Hindlimb muscle (tissue), 1 donor: Measurements from ENCODE around the gene OR6T1. TPM values are rescaled to one million over a fixed set of nuclear protein-coding genes. Genes with fewer than 3 reads are reported as not detected.

Source experiments
- DNase-seq: peaks from one replicate; pipeline ENCODE4 v3.0.0-alpha.2; 2013
- polyA plus RNA-seq: library from polyadenylated mRNA; unstranded; fragments of 120-200 nt; gene quantifications from one replicate; pipeline ENCODE4 v1.2.1, GENCODE V29; 2013; ENCODE audit not compliant: insufficient read length

The OR6T1 gene, protein sequence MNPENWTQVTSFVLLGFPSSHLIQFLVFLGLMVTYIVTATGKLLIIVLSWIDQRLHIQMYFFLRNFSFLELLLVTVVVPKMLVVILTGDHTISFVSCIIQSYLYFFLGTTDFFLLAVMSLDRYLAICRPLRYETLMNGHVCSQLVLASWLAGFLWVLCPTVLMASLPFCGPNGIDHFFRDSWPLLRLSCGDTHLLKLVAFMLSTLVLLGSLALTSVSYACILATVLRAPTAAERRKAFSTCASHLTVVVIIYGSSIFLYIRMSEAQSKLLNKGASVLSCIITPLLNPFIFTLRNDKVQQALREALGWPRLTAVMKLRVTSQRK
- polyA plus RNA-seq = not detected

GRCh38 chr11:123943738-123944137, at the start of gene OR6T1:
Gene OR6T1, minus strand, starts transcription at chr11:123943838. Its CDS starts 0 bp downstream, at chr11:123943838.
- DNase-seq = no peak

DNA sequence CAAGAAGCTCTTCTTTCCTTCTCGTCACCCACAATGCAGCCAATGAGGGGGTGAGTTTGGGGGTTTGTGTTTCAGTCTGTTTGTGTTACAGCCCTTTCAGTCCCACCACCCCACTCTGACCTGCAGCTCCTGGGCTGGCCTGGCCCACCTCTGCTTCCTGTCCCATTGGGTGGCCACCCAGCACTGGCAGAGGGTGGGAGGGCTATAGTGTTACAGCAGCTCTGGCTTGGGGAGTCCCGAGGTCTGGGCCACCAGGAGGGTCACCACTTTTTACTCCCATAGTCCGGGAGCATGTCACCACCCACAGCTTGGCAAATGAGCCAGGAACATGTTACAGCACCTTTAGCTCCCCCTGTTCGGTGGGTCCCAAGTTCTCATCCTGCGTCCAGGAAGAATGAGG, 35.7 kb upstream of the OR6T1 start:
- no peak for DNase-seq

- DNase-seq = no peak
Measured at GRCh38 chr11:123977731-123978347, 34.2 kb upstream of the OR6T1 start, which contains the start of gene OR10S1. Gene OR10S1, minus strand, starts transcription at chr11:123977781. Its CDS starts 117 bp downstream, at chr11:123977664.

- no peak for DNase-seq
Measured at GRCh38 chr11:123976770-123977560, 33.3 kb upstream of the OR6T1 start.

- DNase-seq = no peak
Measured at GRCh38 chr11:123973816-123974215, 30.2 kb upstream of the OR6T1 start.

DNA sequence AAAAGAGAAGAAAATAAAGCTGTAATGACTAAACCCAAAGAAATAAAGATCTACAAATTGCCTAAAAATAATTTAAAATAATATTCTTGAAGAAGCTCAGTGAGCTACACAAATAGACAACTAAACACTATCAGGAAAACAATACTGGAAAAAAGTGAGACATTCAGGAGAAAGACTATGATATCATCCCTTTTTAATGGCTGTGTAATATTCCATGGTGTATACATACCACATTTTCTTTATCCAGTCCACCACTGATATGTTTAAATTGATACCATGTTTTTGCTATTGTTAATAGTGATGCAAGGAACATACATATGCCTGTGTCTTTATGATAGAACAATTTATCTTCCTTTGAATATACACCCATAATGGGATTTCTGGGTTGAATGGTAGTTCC, 13.1 kb upstream of the OR6T1 start:
- DNase-seq = no peak

- no peak for DNase-seq
Measured at GRCh38 chr11:123945132-123945531, 1.5 kb upstream of the OR6T1 start.

- DNase-seq = no peak
Measured at GRCh38 chr11:123942413-123942812, 1.2 kb downstream of the OR6T1 start.

DNA sequence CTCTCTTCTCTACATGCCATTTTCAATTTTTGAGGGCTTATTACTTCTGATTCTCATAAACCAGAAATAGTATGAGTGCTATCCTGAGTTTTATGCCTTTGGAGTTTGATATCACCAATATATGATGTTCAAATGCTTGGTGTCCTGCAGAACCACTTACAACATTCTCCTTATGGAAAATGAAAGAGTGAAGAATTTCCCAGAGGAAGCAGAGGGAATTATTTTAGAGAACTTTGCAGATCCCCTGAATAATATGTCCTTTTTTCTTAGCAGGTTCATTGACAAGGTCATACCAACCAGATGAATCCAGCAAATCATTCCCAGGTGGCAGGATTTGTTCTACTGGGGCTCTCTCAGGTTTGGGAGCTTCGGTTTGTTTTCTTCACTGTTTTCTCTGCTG, 4.3 kb downstream of the OR6T1 start, which contains the start of gene OR4D5:
OR4D5 (plus strand) TSS at position 301 of the 400 bp plus-strand sequence; CDS start at position 301, 0 bp downstream.
- DNase-seq = no peak

DNA sequence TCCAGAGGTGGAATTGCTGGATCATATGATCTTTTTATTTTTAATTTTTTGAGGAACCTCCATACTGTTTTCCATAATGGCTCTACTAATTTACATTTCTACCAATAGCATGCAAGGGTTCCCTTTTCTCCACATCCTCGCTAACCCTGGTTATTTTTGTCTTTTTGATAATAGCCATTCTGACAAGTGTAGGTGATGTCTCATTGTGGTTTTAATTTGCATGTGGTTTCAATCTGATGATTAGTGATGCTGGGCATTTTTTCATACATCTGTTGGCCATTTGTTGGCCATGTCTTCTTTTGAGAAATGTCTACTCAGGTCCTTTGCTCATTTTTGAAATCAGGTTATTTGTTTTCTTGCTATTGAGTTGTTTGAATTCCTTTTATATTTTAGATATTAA, 19.6 kb downstream of the OR6T1 start:
- DNase-seq = no peak

- no peak for DNase-seq
Measured at GRCh38 chr11:123920943-123921342, 22.7 kb downstream of the OR6T1 start.

- no peak for DNase-seq
Measured at GRCh38 chr11:123905826-123906225, 37.8 kb downstream of the OR6T1 start.

DNA sequence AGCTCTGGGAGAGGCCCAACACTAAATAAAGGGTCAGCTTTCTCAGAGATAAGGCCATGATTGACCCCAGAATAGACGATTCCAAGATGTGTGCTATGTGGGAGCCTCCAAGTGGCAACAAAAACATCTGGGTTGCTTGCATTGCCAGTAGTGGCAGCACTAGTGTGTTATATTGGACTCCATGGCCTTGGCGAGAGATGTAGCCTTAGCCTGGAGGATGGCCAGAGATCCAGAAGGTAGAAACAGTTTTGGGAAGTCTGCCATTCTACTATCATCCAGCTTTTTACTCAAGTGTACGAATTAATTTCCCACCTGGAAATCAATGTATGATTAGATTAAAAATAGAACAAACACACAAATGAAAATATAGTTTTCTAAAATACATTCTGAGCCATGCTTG, 38.7 kb downstream of the OR6T1 start:
- DNase-seq = no peak

DNA sequence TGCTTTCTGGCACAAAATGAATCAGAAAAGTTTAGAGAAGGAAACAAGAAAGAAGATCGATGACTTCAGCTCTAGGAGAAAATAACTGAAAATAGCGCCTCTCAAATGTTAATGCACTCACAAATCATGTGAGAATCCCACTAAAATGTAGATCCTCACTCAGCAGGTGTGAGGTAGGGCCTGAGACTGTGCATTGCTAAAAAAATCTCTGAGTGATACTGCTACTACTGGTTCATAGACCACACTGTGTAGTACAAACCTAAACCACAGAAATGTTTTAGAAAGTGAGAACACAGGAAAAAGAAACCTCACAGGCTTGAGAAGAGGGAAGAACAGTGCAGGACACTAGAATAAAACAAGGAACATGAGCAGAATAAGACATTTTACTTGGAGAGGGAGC, 39.7 kb downstream of the OR6T1 start:
- DNase-seq = no peak

DNA sequence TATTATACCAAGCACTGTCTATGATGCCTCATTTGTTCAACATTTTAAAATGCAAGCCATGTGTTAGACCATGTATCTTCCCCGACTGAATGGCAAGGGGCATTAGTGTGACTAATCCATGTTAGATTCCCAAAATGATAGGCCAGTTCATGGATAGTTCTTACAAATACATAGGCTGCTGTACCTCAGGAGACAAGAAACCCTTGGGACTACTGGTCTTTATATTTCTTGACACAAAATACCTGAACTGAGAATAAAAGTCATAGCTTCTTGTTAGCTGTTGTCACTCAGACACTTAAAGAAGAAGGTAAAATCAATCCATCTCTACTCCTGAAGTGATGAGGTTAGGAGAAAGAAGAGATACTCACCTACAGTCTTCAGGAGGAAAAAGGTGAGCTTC, 41.8 kb downstream of the OR6T1 start, which contains the start of gene OR8D4:
OR8D4 (plus strand) TSS at position 301 of the 400 bp plus-strand sequence. CDS start 4,265 bp downstream, outside the sequence.
- no peak for DNase-seq

DNA sequence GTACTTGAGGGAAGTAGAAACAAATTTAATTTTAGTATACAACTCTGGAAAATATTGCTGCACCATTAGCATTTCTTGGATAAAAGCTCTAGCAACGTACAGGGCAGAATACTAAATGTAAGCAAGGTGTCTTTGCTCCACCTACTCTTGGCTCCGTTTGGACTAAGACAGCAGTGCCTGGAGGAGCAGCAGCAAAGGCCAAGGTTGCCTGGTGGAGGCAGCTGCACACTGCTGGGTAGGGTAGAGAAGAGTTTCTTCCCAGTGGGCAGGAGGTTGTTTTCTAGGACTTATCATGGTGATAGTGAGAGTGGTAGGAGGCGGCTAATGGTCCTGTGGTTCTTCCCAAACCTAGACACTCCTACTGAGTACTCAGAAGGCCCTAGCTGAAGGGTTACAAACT, 43.8 kb downstream of the OR6T1 start:
- no peak for DNase-seq

Other genes with a start within 250 kb of the OR6T1 start
- 20.6 TPM for gene ZNF202, start 202.2 kb downstream of the OR6T1 start, polyA plus RNA-seq
- not detected for gene OR6X1, start 189.3 kb downstream of the OR6T1 start, polyA plus RNA-seq
- not detected for gene OR6M1, start 137.5 kb downstream of the OR6T1 start, polyA plus RNA-seq
- not detected for gene TMEM225, start 58.2 kb downstream of the OR6T1 start, polyA plus RNA-seq
- gene OR8D4, start 41.7 kb downstream of the OR6T1 start, polyA plus RNA-seq = 0.18 TPM
- gene OR4D5, start 4.2 kb downstream of the OR6T1 start, polyA plus RNA-seq = not detected
- not detected for gene OR10S1, start 33.9 kb upstream of the OR6T1 start, polyA plus RNA-seq
- gene OR10G6, start 51.3 kb upstream of the OR6T1 start, polyA plus RNA-seq = not detected
- not detected for gene OR10G4, start 69.2 kb upstream of the OR6T1 start, polyA plus RNA-seq
- gene OR10G9, start 79.2 kb upstream of the OR6T1 start, polyA plus RNA-seq = not detected
- gene OR10G8, start 83.0 kb upstream of the OR6T1 start, polyA plus RNA-seq = not detected
- gene OR10G7, start 97.5 kb upstream of the OR6T1 start, polyA plus RNA-seq = not detected
- gene VWA5A, start 171.6 kb upstream of the OR6T1 start, polyA plus RNA-seq = 101 TPM
- gene OR10D3, start 239.5 kb upstream of the OR6T1 start, polyA plus RNA-seq = not detected